ENCODE data around the gene LMBR1. TPM values are rescaled to one million over a fixed set of nuclear protein-coding genes. Genes with fewer than 3 reads are reported as not detected.

Gene LMBR1
- total and polyA plus RNA-seq, 2 of the 13 experiments (the other 11 are each of a cell fraction or from before 2014, with no cell fraction given) = 20.9 to 39.6 TPM

DNA sequence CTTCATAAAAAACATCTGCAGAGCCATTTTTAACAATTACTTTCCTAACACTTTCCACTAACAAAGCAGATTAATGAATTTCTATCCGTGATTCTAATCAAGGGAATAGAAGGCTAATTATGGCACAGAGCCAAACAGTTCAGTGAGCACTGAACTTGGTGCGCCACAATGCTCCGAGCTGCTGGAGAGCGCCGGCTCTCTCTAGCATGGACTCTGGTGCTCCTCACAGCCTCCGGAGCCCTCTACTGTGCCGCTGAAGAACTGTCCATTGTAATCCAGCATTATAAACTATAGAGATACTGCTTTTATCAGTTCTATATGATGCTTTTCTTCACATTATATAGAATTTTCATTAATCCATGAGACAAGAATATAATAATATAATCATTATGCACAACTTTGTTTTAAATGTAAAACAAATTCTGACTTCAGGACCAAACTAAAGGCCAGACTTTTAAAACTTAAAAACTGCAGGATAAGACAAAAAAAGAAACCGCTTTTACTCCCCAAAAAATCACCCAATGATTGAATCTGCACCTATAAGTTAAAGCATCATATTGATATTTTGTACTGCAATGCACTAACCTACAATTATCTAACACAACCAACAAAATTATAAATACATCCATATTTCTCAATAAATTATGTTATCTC lies 128.8 kb downstream of the LMBR1 start (continued):
- TF ChIP-seq ARID5B (CRISPR knock-in tag; IDR thresholded peaks at IDR 0.05) (0 out of 2 replicates have a peak, but pooled peaks have one; percentile 35), ZNF549 (CRISPR knock-in tag; IDR thresholded peaks at IDR 0.05) (no peak), BCL6 (CRISPR knock-in tag; IDR thresholded peaks at IDR 0.05) (peak; percentile 75), RBAK (CRISPR knock-in tag; IDR thresholded peaks at IDR 0.05) (no peak), CREM (IDR thresholded peaks at IDR 0.05) (no peak), CREM (CRISPR knock-in tag; IDR thresholded peaks at IDR 0.05) (no peak), GATAD2A (CRISPR knock-in tag; IDR thresholded peaks at IDR 0.05) (peak; percentile 38; the same call in 1 of the 2 replicates), ZNF468 (CRISPR knock-in tag; IDR thresholded peaks at IDR 0.05) (no peak), ZMAT5 (CRISPR knock-in tag; IDR thresholded peaks at IDR 0.05; ENCODE audit: borderline replicate concordance, low read depth) (no peak), JUND (CRISPR knock-in tag; IDR thresholded peaks at IDR 0.05) (no peak), RARA (CRISPR knock-in tag; IDR thresholded peaks at IDR 0.05) (no peak), TCF7L2 (IDR thresholded peaks at IDR 0.05; ENCODE audit: low read depth, low read length) (no peak), ZNF326 (CRISPR knock-in tag; IDR thresholded peaks at IDR 0.05; ENCODE audit: borderline replicate concordance) (no peak), HOXA3 (CRISPR knock-in tag; IDR thresholded peaks at IDR 0.05) (no peak), SCMH1 (CRISPR knock-in tag; IDR thresholded peaks at IDR 0.05; ENCODE audit: borderline replicate concordance) (no peak), ZBTB38 (CRISPR knock-in tag; IDR thresholded peaks at IDR 0.05) (0 out of 2 replicates have a peak, but pooled peaks have one; percentile 26)
- TF ChIP-seq, protein P1, sequence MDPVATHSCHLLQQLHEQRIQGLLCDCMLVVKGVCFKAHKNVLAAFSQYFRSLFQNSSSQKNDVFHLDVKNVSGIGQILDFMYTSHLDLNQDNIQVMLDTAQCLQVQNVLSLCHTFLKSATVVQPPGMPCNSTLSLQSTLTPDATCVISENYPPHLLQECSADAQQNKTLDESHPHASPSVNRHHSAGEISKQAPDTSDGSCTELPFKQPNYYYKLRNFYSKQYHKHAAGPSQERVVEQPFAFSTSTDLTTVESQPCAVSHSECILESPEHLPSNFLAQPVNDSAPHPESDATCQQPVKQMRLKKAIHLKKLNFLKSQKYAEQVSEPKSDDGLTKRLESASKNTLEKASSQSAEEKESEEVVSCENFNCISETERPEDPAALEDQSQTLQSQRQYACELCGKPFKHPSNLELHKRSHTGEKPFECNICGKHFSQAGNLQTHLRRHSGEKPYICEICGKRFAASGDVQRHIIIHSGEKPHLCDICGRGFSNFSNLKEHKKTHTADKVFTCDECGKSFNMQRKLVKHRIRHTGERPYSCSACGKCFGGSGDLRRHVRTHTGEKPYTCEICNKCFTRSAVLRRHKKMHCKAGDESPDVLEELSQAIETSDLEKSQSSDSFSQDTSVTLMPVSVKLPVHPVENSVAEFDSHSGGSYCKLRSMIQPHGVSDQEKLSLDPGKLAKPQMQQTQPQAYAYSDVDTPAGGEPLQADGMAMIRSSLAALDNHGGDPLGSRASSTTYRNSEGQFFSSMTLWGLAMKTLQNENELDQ (CRISPR knock-in tag; IDR thresholded peaks at IDR 0.05; ENCODE audit: borderline replicate concordance) = no peak
- TF ChIP-seq, protein P2, sequence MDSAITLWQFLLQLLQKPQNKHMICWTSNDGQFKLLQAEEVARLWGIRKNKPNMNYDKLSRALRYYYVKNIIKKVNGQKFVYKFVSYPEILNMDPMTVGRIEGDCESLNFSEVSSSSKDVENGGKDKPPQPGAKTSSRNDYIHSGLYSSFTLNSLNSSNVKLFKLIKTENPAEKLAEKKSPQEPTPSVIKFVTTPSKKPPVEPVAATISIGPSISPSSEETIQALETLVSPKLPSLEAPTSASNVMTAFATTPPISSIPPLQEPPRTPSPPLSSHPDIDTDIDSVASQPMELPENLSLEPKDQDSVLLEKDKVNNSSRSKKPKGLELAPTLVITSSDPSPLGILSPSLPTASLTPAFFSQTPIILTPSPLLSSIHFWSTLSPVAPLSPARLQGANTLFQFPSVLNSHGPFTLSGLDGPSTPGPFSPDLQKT (CRISPR knock-in tag; IDR thresholded peaks at IDR 0.05; ENCODE audit: borderline replicate concordance) = no peak
- TF ChIP-seq, protein P3, sequence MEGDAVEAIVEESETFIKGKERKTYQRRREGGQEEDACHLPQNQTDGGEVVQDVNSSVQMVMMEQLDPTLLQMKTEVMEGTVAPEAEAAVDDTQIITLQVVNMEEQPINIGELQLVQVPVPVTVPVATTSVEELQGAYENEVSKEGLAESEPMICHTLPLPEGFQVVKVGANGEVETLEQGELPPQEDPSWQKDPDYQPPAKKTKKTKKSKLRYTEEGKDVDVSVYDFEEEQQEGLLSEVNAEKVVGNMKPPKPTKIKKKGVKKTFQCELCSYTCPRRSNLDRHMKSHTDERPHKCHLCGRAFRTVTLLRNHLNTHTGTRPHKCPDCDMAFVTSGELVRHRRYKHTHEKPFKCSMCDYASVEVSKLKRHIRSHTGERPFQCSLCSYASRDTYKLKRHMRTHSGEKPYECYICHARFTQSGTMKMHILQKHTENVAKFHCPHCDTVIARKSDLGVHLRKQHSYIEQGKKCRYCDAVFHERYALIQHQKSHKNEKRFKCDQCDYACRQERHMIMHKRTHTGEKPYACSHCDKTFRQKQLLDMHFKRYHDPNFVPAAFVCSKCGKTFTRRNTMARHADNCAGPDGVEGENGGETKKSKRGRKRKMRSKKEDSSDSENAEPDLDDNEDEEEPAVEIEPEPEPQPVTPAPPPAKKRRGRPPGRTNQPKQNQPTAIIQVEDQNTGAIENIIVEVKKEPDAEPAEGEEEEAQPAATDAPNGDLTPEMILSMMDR (CRISPR knock-in tag; IDR thresholded peaks at IDR 0.05) = peak; percentile 87
- TF ChIP-seq, protein P4, sequence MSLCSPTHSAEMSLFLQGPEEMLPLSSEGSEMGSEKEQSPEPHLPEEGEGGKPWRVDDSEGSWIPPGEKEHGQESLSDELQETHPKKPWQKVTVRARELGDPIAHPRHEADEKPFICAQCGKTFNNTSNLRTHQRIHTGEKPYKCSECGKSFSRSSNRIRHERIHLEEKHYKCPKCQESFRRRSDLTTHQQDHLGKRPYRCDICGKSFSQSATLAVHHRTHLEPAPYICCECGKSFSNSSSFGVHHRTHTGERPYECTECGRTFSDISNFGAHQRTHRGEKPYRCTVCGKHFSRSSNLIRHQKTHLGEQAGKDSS (CRISPR knock-in tag; IDR thresholded peaks at IDR 0.05; ENCODE audit: borderline replicate concordance, low read depth) = peak; percentile 92

Data from HepG2 (cell line).